IMR-90 (cell line): ENCODE data around the gene SEL1L3. TPM values are rescaled to one million over a fixed set of nuclear protein-coding genes. Genes with fewer than 3 reads are reported as not detected.

Source experiments
- ATAC-seq: fragments of 200-7000 bp; cut with Tn5 transposase; 2 replicates; pipeline ENCODE4 v1.9.1; 2020; ENCODE audit warnings: low read depth, mild to moderate bottlenecking, moderate library complexity
- BruUV-seq: library from RNA; stranded (reverse); fragments of 400-500 nt; replicated peaks from 2 replicates; lab custom pipeline; 2021; lab: Mats Ljungman, UMichigan
- CTCF ChIA-PET: fragments of 300-600 bp; formaldehyde crosslinking; extraction: SDS; loops from one replicate; lab custom pipeline; 2021; ENCODE audit warnings: antibody characterized with exemption; lab: Yijun Ruan, JAX
- POLR2A ChIA-PET: fragments of 300-600 bp; sonication (Branson Sonifier 250); formaldehyde crosslinking; loops from one replicate; lab custom pipeline; 2022; ENCODE audit warnings: antibody characterized with exemption; ENCODE audit not compliant: unreplicated experiment; lab: Charles Lee
- DNase-seq: peaks from one replicate; pipeline ENCODE4 v3.0.0; 2013
- H2AFZ ChIP-seq: replicated peaks from 2 replicates; pipeline ENCODE3; 2013; ENCODE audit warnings: low read length, mild to moderate bottlenecking; ENCODE audit not compliant: poor library complexity
- H2AK5ac ChIP-seq: 2 replicates; pipeline ENCODE4 v1.6.1; 2013; ENCODE audit warnings: low read depth, low read length, inconsistent platforms
- H2AK9ac ChIP-seq: replicated peaks from 2 replicates; pipeline ENCODE3; 2013; ENCODE audit warnings: mild to moderate bottlenecking, low read depth, low read length, moderate library complexity; ENCODE audit not compliant: poor library complexity
- H2BK120ac ChIP-seq: 2 replicates; pipeline ENCODE4 v1.6.1; 2013; ENCODE audit warnings: low read depth, low read length, inconsistent platforms
- H2BK15ac ChIP-seq: 3 replicates; pipeline ENCODE4 v1.6.1; 2013; ENCODE audit warnings: low read depth, low read length, inconsistent platforms
- H2BK20ac ChIP-seq: 2 replicates; pipeline ENCODE4 v1.6.1; 2013; ENCODE audit warnings: low read depth, mild to moderate bottlenecking, inconsistent platforms, low read length, moderate library complexity
- H2BK5ac ChIP-seq: 2 replicates; pipeline ENCODE4 v1.6.1; 2013; ENCODE audit warnings: mild to moderate bottlenecking, low read depth, low read length, inconsistent platforms; ENCODE audit not compliant: poor library complexity, severe bottlenecking
- H3K14ac ChIP-seq: replicated peaks from 2 replicates; pipeline ENCODE4 v1.6.1; 2013; ENCODE audit warnings: low read depth, low read length, inconsistent platforms
- H3K18ac ChIP-seq: 2 replicates; pipeline ENCODE4 v1.6.1; 2013; ENCODE audit warnings: low read depth, low read length, control low read depth
- H3K23ac ChIP-seq: 2 replicates; pipeline ENCODE4 v1.6.1; 2013; ENCODE audit warnings: low read depth, low read length, inconsistent platforms
- H3K27ac ChIP-seq: 2 replicates; pipeline ENCODE4 v1.5.1; 2013; ENCODE audit warnings: mild to moderate bottlenecking, control low read depth, low read length; ENCODE audit not compliant: insufficient read depth
- H3K27me3 ChIP-seq: 2 replicates; pipeline ENCODE4 v1.6.1; 2013; ENCODE audit warnings: low read length; ENCODE audit not compliant: control insufficient read depth, insufficient read depth
- H3K36me3 ChIP-seq: 2 replicates; pipeline ENCODE4 v1.6.1; 2013; ENCODE audit warnings: low read length, mixed read lengths; ENCODE audit not compliant: control insufficient read depth, insufficient read depth
- H3K4ac ChIP-seq: 2 replicates; pipeline ENCODE4 v1.6.1; 2013; ENCODE audit warnings: low read depth, low read length, inconsistent platforms
- H3K4me1 ChIP-seq: 2 replicates; pipeline ENCODE4 v1.6.1; 2013; ENCODE audit warnings: low read length, mixed read lengths; ENCODE audit not compliant: control insufficient read depth, insufficient read depth
- H3K4me2 ChIP-seq: 2 replicates; pipeline ENCODE4 v1.6.1; 2013; ENCODE audit warnings: low read depth, mild to moderate bottlenecking, control low read depth, low read length, moderate library complexity
- H3K4me3 ChIP-seq: 2 replicates; pipeline ENCODE4 v1.5.1; 2013; ENCODE audit warnings: low read depth, mild to moderate bottlenecking, control low read depth, low read length, moderate library complexity; ENCODE audit not compliant: insufficient read depth
- H3K56ac ChIP-seq: 2 replicates; pipeline ENCODE4 v1.6.1; 2013; ENCODE audit warnings: low read length, inconsistent platforms; ENCODE audit not compliant: insufficient read depth; ENCODE audit errors: extremely low read depth
- H3K79me1 ChIP-seq, 2 experiments: 2 replicates each; pipeline ENCODE4 v1.6.1; 2013; ENCODE audit warnings: low read length in 2 of 2, inconsistent platforms in 1 of 2, low read depth in 1 of 2
- H3K9ac ChIP-seq: 2 replicates; pipeline ENCODE4 v1.6.1; 2013; ENCODE audit warnings: low read depth, low read length, control low read depth
- H3K9me1 ChIP-seq: 2 replicates; pipeline ENCODE4 v1.6.1; 2013; ENCODE audit warnings: low read length, inconsistent platforms; ENCODE audit not compliant: insufficient read depth
- H3K9me3 ChIP-seq: 2 replicates; pipeline ENCODE4 v1.6.1; 2013; ENCODE audit warnings: low read length; ENCODE audit not compliant: control insufficient read depth, insufficient read depth
- H4K20me1 ChIP-seq: 2 replicates; pipeline ENCODE4 v1.6.1; 2013; ENCODE audit warnings: low read length, inconsistent platforms; ENCODE audit not compliant: insufficient read depth
- H4K5ac ChIP-seq: 2 replicates; pipeline ENCODE4 v1.6.1; 2013; ENCODE audit warnings: mild to moderate bottlenecking, low read depth, low read length, control low read depth
- H4K8ac ChIP-seq, 2 experiments: 2 replicates each; pipeline ENCODE4 v1.6.1; 2013; ENCODE audit warnings: low read depth in 2 of 2, low read length in 2 of 2, control low read depth in 1 of 2, inconsistent platforms in 1 of 2
- H4K91ac ChIP-seq: 2 replicates; pipeline ENCODE4 v1.6.1; 2013; ENCODE audit warnings: low read depth, low read length, inconsistent platforms; ENCODE audit not compliant: insufficient read depth
- BHLHE40 ChIP-seq: fragments of 150-350 bp; IDR thresholded peaks from 2 replicates; pipeline ENCODE4 v1.6.1; 2016; ENCODE audit warnings: mild to moderate bottlenecking, low read depth, low read length
- CEBPB ChIP-seq: IDR thresholded peaks from 2 replicates; pipeline ENCODE4 v1.6.1; 2012; ENCODE audit warnings: low read depth, low read length, improper control_type of control experiment
- CHD1 ChIP-seq: IDR thresholded peaks from 2 replicates; pipeline ENCODE4 v1.6.1; 2012; ENCODE audit warnings: low read depth, low read length, improper control_type of control experiment
- FOS ChIP-seq: fragments of 150-350 bp; IDR thresholded peaks from 2 replicates; pipeline ENCODE4 v1.6.1; 2016; ENCODE audit warnings: low read depth, low read length
- NFE2L2 ChIP-seq: fragments of 150-350 bp; IDR thresholded peaks from 2 replicates; pipeline ENCODE4 v1.6.1; 2016; ENCODE audit warnings: low read depth, mild to moderate bottlenecking, low read length
- SMC3 ChIP-seq: fragments of 150-350 bp; IDR thresholded peaks from 2 replicates; pipeline ENCODE4 v1.6.1; 2016; ENCODE audit warnings: low read depth, mild to moderate bottlenecking, antibody characterized with exemption, low read length, moderate library complexity
- WGBS, 2 experiments: methylation state at CpG; one replicate each; pipeline versions ENCODE4 v1.1.5 to v1.1.7; 2013; ENCODE audit warnings: missing lambda C conversion rate in 2 of 2; ENCODE audit not compliant: insufficient read length in 1 of 2; ENCODE audit errors: extremely low coverage in 2 of 2; 5-methylcytosine and 5-hydroxymethylcytosine counted together
- dilution Hi-C: fragments of 300-500 bp; cut with HindIII; formaldehyde crosslinking; loops from one replicate; pipeline ENCODE4 v1.14.3; 2018; ENCODE audit warnings: low sequenced_read_pairs; ENCODE audit not compliant: unreplicated experiment
- in situ Hi-C: fragments of 300-500 bp; cut with MboI; formaldehyde crosslinking; loops from 3 replicates; pipeline ENCODE4 v1.14.3; 2019; ENCODE audit warnings: low sequenced_read_pairs, inconsistent platforms, mixed read lengths
- intact Hi-C: fragments of 100-400 bp; cut with micrococcal nuclease; formaldehyde crosslinking; loops from 2 replicates; pipeline ENCODE4 v1.10.0; 2022
- polyA plus RNA-seq, 3 experiments: library from polyadenylated mRNA; depleted of rRNA; stranded (reverse); fragments of >200 nt; gene quantifications; 2 replicates each; pipeline ENCODE4 v1.2.3, GENCODE V29; 2012; ENCODE audit warnings: low replicate concordance in 1 of 3
- total RNA-seq: library from RNA; depleted of rRNA; stranded (reverse); fragments of >200 nt; gene quantifications from 2 replicates; pipeline ENCODE4 v1.2.3, GENCODE V29; 2012
- TF ChIP-seq, protein P1 (sequence below): conservative IDR thresholded peaks from 2 replicates; pipeline ENCODE4 v1.5.1; 2012; ENCODE audit warnings: mild to moderate bottlenecking, low read depth, low read length, improper control_type of control experiment
- TF ChIP-seq, protein P2 (sequence below): fragments of 150-350 bp; IDR thresholded peaks from 2 replicates; pipeline ENCODE4 v1.6.1; 2017; ENCODE audit warnings: mild to moderate bottlenecking, antibody characterized with exemption, low read length, low read depth

SEL1L3 gene
- total and polyA plus RNA-seq, 2 of the 4 experiments (the other 2 are of a cell fraction), result 16.4 to 43.7 TPM

DNA sequence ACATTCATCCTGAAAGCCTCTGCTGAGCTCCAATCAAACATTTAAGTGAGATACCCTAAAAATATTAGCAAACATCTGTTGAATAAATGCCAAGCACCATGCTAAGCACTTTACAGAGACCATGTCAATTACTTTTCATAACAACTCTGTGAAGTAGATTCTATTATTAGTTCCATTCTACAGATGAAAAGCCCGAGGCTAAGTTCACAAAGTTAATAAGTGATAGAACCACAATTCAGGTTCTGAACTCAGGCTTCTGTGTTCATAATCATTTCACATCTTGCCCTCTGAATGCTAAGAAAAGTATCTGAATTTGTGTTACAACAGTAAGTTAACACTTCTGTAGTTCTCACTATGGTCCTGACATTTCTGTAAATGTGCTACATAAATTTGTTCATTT, 27.4 kb downstream of the SEL1L3 start:
- no peak overlapping the region for H3K18ac ChIP-seq
- H2AK5ac ChIP-seq, result no peak overlapping the region
- no peak overlapping the region for H2BK15ac ChIP-seq
- no peak overlapping the region for H3K9ac ChIP-seq
- H3K23ac ChIP-seq, result no peak overlapping the region
- H3K36me3 ChIP-seq, result no peaks in the 10 kb centered on the region
- no peak overlapping the region for H3K14ac ChIP-seq
- H2BK20ac ChIP-seq, result no peak overlapping the region
- H4K5ac ChIP-seq, result no peak overlapping the region
- H2AFZ ChIP-seq, result no peak overlapping the region
- no peaks in the 10 kb centered on the region for H3K9me1 ChIP-seq
- dilution Hi-C loops, result no loop called here
- H3K4ac ChIP-seq, result no peak overlapping the region
- WGBS, 2 experiments, result no CpG with 5 or more reads among the region's 1 CpG
- H3K4me3 ChIP-seq, result no peak overlapping the region
- no peaks in the 10 kb centered on the region for H4K20me1 ChIP-seq
- no peak for ATAC-seq
- no peaks in the 10 kb centered on the region for H3K9me3 ChIP-seq
- H2BK5ac ChIP-seq, result no peak overlapping the region
- no peak overlapping the region for H3K4me2 ChIP-seq
- H3K27me3 ChIP-seq, result no peaks in the 10 kb centered on the region
- H4K91ac ChIP-seq, result no peak overlapping the region
- TF ChIP-seq, protein P1, sequence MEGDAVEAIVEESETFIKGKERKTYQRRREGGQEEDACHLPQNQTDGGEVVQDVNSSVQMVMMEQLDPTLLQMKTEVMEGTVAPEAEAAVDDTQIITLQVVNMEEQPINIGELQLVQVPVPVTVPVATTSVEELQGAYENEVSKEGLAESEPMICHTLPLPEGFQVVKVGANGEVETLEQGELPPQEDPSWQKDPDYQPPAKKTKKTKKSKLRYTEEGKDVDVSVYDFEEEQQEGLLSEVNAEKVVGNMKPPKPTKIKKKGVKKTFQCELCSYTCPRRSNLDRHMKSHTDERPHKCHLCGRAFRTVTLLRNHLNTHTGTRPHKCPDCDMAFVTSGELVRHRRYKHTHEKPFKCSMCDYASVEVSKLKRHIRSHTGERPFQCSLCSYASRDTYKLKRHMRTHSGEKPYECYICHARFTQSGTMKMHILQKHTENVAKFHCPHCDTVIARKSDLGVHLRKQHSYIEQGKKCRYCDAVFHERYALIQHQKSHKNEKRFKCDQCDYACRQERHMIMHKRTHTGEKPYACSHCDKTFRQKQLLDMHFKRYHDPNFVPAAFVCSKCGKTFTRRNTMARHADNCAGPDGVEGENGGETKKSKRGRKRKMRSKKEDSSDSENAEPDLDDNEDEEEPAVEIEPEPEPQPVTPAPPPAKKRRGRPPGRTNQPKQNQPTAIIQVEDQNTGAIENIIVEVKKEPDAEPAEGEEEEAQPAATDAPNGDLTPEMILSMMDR, result no peak
- TF ChIP-seq, protein P2, sequence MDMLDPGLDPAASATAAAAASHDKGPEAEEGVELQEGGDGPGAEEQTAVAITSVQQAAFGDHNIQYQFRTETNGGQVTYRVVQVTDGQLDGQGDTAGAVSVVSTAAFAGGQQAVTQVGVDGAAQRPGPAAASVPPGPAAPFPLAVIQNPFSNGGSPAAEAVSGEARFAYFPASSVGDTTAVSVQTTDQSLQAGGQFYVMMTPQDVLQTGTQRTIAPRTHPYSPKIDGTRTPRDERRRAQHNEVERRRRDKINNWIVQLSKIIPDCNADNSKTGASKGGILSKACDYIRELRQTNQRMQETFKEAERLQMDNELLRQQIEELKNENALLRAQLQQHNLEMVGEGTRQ, result no peak
- TF ChIP-seq FOS (no peak), BHLHE40 (no peak), CEBPB (no peak), SMC3 (no peak), NFE2L2 (no peak), CHD1 (no peak)
- no peak for DNase-seq
- no peak overlapping the region for H3K56ac ChIP-seq
- peaks cover 3 to 11% of the 10 kb centered on the region in 2 experiments; a peak in 3 of 4 replicates for H3K79me1 ChIP-seq
- H2AK9ac ChIP-seq, result no peak overlapping the region
- no peak overlapping the region for H3K27ac ChIP-seq
- in situ Hi-C loops, result no loop called here
- POLR2A ChIA-PET, result no interaction called here
- H3K4me1 ChIP-seq, result no peaks in the 10 kb centered on the region
- H4K8ac ChIP-seq, result no peak overlapping the region
- no TSS peak for BruUV-seq
- H2BK120ac ChIP-seq, result no peak overlapping the region
- intact Hi-C loops, result no loop called here
- CTCF ChIA-PET, result no interaction called here
